Endothelial cell of coronary artery (primary cell): ENCODE measurements around the gene SLC16A9. TPM values are rescaled to one million over a fixed set of nuclear protein-coding genes. Genes with fewer than 3 reads are reported as not detected.

Experiments
- total RNA-seq: library from RNA; depleted of rRNA; stranded (reverse); fragments of >200 nt; gene quantifications from 2 replicates; pipeline ENCODE4 v1.2.3, GENCODE V29; 2014

The SLC16A9 gene
- total RNA-seq = 0.19 and 5.2 TPM in 2 replicates

GRCh38 chr10:59709395-59710125 lies at the start of gene SLC16A9:
Gene SLC16A9 (minus strand): TSS chr10:59709850. CDS start chr10:59684291, 25,559 bp downstream.

GRCh38 chr10:59753267-59753666 lies 43.6 kb upstream of the SLC16A9 start, which contains the start of gene MRLN:
Gene MRLN (minus strand): TSS chr10:59753455.

Other genes starting within 250 kb of the SLC16A9 start
- gene MRLN, start 43.6 kb upstream of the SLC16A9 start, total RNA-seq = not detected in 2 replicates
- 19.0 and 24.4 TPM in 2 replicates for gene CCDC6, start 196.7 kb upstream of the SLC16A9 start, total RNA-seq